H9 (cell line): ENCODE results near the gene PKNOX2. TPM values are rescaled to one million over a fixed set of nuclear protein-coding genes. Genes with fewer than 3 reads are reported as not detected.

Source experiments
- DNase-seq: peaks from one replicate; pipeline ENCODE4 v3.0.0-alpha.2; 2017
- H2AFZ ChIP-seq: one replicate; pipeline ENCODE4 v1.6.1; 2013; ENCODE audit warnings: mild to moderate bottlenecking, low read length, control low read depth, moderate library complexity
- H2AK5ac ChIP-seq: 2 replicates; pipeline ENCODE4 v1.6.1; 2013; ENCODE audit warnings: low read length, control low read depth, mixed read lengths; ENCODE audit not compliant: insufficient read length
- H2BK120ac ChIP-seq: one replicate; pipeline ENCODE4 v1.6.1; 2013; ENCODE audit warnings: low read depth, mild to moderate bottlenecking, low read length, control low read depth, inconsistent platforms; ENCODE audit not compliant: poor library complexity, severe bottlenecking
- H2BK12ac ChIP-seq: 2 replicates; pipeline ENCODE4 v1.6.1; 2013; ENCODE audit warnings: low read length, control low read depth, mixed read lengths, low read depth; ENCODE audit not compliant: insufficient read length
- H2BK15ac ChIP-seq: 2 replicates; pipeline ENCODE4 v1.6.1; 2013; ENCODE audit warnings: low read depth, low read length, control low read depth
- H2BK20ac ChIP-seq: one replicate; pipeline ENCODE4 v1.6.1; 2013; ENCODE audit warnings: low read depth, mild to moderate bottlenecking, low read length, control low read depth, inconsistent platforms; ENCODE audit not compliant: poor library complexity, severe bottlenecking
- H2BK5ac ChIP-seq: 2 replicates; pipeline ENCODE4 v1.6.1; 2013; ENCODE audit warnings: low read length, control low read depth, mixed read lengths; ENCODE audit not compliant: insufficient read length
- H3K14ac ChIP-seq: 2 replicates; pipeline ENCODE4 v1.6.1; 2013; ENCODE audit warnings: low read length, control low read depth; ENCODE audit not compliant: insufficient read depth
- H3K18ac ChIP-seq: 2 replicates; pipeline ENCODE4 v1.6.1; 2013; ENCODE audit warnings: low read depth, mild to moderate bottlenecking, mixed read lengths, low read length, control low read depth; ENCODE audit not compliant: insufficient read length
- H3K23ac ChIP-seq: 2 replicates; pipeline ENCODE4 v1.6.1; 2013; ENCODE audit warnings: low read length, control low read depth, mixed read lengths, low read depth; ENCODE audit not compliant: insufficient read length
- H3K23me2 ChIP-seq: 2 replicates; pipeline ENCODE4 v1.6.1; 2013; ENCODE audit warnings: low read depth, mild to moderate bottlenecking, mixed read lengths, low read length, control low read depth; ENCODE audit not compliant: insufficient read length, poor library complexity, severe bottlenecking
- H3K27ac ChIP-seq: 2 replicates; pipeline ENCODE4 v1.5.1; 2013; ENCODE audit warnings: low read length, control low read depth, mixed read lengths, low read depth; ENCODE audit not compliant: insufficient read length
- H3K27me3 ChIP-seq: 2 replicates; pipeline ENCODE4 v1.6.1; 2013; ENCODE audit warnings: low read length, control low read depth, inconsistent platforms; ENCODE audit not compliant: insufficient read depth
- H3K4ac ChIP-seq: 2 replicates; pipeline ENCODE4 v1.6.1; 2013; ENCODE audit warnings: low read depth, mild to moderate bottlenecking, control low read depth, inconsistent platforms, low read length, moderate library complexity
- H3K4me1 ChIP-seq: 2 replicates; pipeline ENCODE4 v1.6.1; 2013; ENCODE audit warnings: low read length, control low read depth, inconsistent platforms; ENCODE audit not compliant: insufficient read depth
- H3K4me2 ChIP-seq: 2 replicates; pipeline ENCODE4 v1.6.1; 2013; ENCODE audit warnings: low read length, control low read depth, mixed read lengths; ENCODE audit not compliant: insufficient read length, insufficient read depth
- H3K56ac ChIP-seq: 2 replicates; pipeline ENCODE4 v1.6.1; 2013; ENCODE audit warnings: low read depth, mild to moderate bottlenecking, mixed read lengths, low read length, control low read depth; ENCODE audit not compliant: insufficient read length
- H3K79me1 ChIP-seq: 2 replicates; pipeline ENCODE4 v1.6.1; 2013; ENCODE audit warnings: low read depth, mild to moderate bottlenecking, moderate library complexity, low read length, control low read depth, inconsistent platforms; ENCODE audit not compliant: insufficient read depth, poor library complexity, severe bottlenecking
- H3K79me2 ChIP-seq: 2 replicates; pipeline ENCODE4 v1.6.1; 2013; ENCODE audit warnings: low read length, control low read depth, inconsistent platforms; ENCODE audit not compliant: insufficient read depth
- H3K9ac ChIP-seq: 2 replicates; pipeline ENCODE4 v1.6.1; 2013; ENCODE audit warnings: low read length, control low read depth, mixed read lengths; ENCODE audit not compliant: insufficient read length; ENCODE audit errors: extremely low read depth
- H3K9me3 ChIP-seq: one replicate; pipeline ENCODE4 v1.6.1; 2013; ENCODE audit warnings: low read depth, low read length, inconsistent platforms; ENCODE audit not compliant: control insufficient read depth
- H3T11ph ChIP-seq: one replicate; pipeline ENCODE4 v1.6.1; 2013; ENCODE audit warnings: mild to moderate bottlenecking, low read length, control low read depth, inconsistent platforms
- H4K20me1 ChIP-seq: one replicate; pipeline ENCODE4 v1.6.1; 2013; ENCODE audit not compliant: control insufficient read depth, insufficient read length, insufficient read depth
- H4K5ac ChIP-seq: 2 replicates; pipeline ENCODE4 v1.6.1; 2013; ENCODE audit warnings: low read depth, mild to moderate bottlenecking, mixed read lengths, low read length, control low read depth; ENCODE audit not compliant: insufficient read length
- H4K8ac ChIP-seq: replicated peaks from 2 replicates; pipeline ENCODE4 v1.6.1; 2013; ENCODE audit warnings: low read length, control low read depth, mixed read lengths, low read depth; ENCODE audit not compliant: insufficient read length
- H4K91ac ChIP-seq: 2 replicates; pipeline ENCODE4 v1.6.1; 2013; ENCODE audit warnings: low read depth, mild to moderate bottlenecking, moderate library complexity, mixed read lengths, low read length, control low read depth; ENCODE audit not compliant: insufficient read length
- H3K27ac Mint-ChIP-seq, 3 experiments: 2 replicates in 2 of 3; 3 replicates in 1 of 3; pipeline ENCODE4 v1.8.0; 2020 to 2021; ENCODE audit warnings: mixed read lengths in 3 of 3, mild to moderate bottlenecking in 1 of 3, moderate library complexity in 1 of 3
- H3K27me3 Mint-ChIP-seq: 2 replicates; pipeline ENCODE4 v1.8.0; 2021; ENCODE audit warnings: low read depth, mild to moderate bottlenecking, moderate library complexity, mixed read lengths
- H3K36me3 Mint-ChIP-seq, 3 experiments: 2 replicates in 2 of 3; 3 replicates in 1 of 3; pipeline ENCODE4 v1.8.0; 2020 to 2021; ENCODE audit warnings: low read depth in 3 of 3, mixed read lengths in 3 of 3; ENCODE audit not compliant: insufficient read depth in 1 of 3
- H3K4me1 Mint-ChIP-seq, 2 experiments: 2 replicates each; pipeline ENCODE4 v1.8.0; 2020; ENCODE audit warnings: mixed read lengths in 2 of 2
- H3K4me3 Mint-ChIP-seq, 2 experiments: 2 replicates in 1 of 2; 3 replicates in 1 of 2; pipeline ENCODE4 v1.8.0; 2020 to 2021; ENCODE audit warnings: mild to moderate bottlenecking in 2 of 2, mixed read lengths in 2 of 2, moderate library complexity in 1 of 2
- H3K9me3 Mint-ChIP-seq, 2 experiments: 2 replicates in 1 of 2; 3 replicates in 1 of 2; pipeline ENCODE4 v1.8.0; 2020; ENCODE audit warnings: mild to moderate bottlenecking in 2 of 2, mixed read lengths in 2 of 2, moderate library complexity in 1 of 2
- WGBS: extraction: QIAGEN DNeasy Blood & Tissue Kit; methylation state at CpG from one replicate; pipeline ENCODE4 v1.1.7; 2013; ENCODE audit warnings: missing lambda C conversion rate, low lambda C conversion rate, mixed read lengths; ENCODE audit not compliant: insufficient read length; ENCODE audit errors: extremely low coverage; 5-methylcytosine and 5-hydroxymethylcytosine counted together
- total RNA-seq: library from RNA; stranded (reverse); gene quantifications from 2 replicates; pipeline ENCODE4 v1.2.1, GENCODE V29; 2021
- TF ChIP-seq, protein P1 (sequence below): fragments of 200-600 bp; sonication (generic); conservative IDR thresholded peaks from 3 replicates; pipeline ENCODE4 v1.8.0; 2021; ENCODE audit warnings: antibody characterized with exemption, mild to moderate bottlenecking

The PKNOX2 gene
- total RNA-seq, 1 experiment from 2014 or later = 1.3 TPM

DNA sequence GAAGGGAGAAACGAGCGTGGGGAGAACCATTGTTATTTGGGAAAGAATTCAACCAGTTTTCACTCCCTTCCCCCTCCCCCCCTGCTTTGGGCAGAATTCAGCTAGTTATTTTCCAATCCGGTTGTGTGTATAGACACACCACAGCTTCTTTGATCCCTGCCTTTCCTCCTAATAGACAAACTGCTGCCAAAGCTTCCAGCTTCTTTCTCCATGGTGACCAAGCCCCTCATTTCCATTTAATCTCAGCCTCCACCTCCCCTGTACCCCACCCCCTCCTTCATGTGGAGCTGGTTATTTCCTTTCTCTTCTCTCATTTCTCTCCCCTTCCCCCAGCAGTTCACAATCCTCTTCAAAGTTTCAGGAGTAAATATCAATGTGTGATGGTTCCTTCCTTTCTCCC lies 24.8 kb upstream of the PKNOX2 start:
- H4K5ac ChIP-seq = no peak overlapping the region
- peaks cover 33% of the 10 kb centered on the region; the same call in 1 of the 2 replicates for H3K27me3 ChIP-seq
- peaks cover 3% of the 10 kb centered on the region for H4K20me1 ChIP-seq
- no peak overlapping the region for H2BK12ac ChIP-seq
- H3K79me1 ChIP-seq = no peaks in the 10 kb centered on the region
- no peak overlapping the region for H2BK20ac ChIP-seq
- H3K4ac ChIP-seq = no peak overlapping the region
- 0 out of 5 replicates have a peak, but pooled peaks cover 0 to 3% of the 10 kb centered on the region in 2 experiments for H3K9me3 Mint-ChIP-seq
- H3K4me1 ChIP-seq = peaks cover 15% of the 10 kb centered on the region; the same call in 1 of the 2 replicates
- H4K91ac ChIP-seq = no peak overlapping the region
- H3K27ac ChIP-seq = no peak overlapping the region
- no peak overlapping the region for H3K14ac ChIP-seq
- no peak overlapping the region for H3K56ac ChIP-seq
- TF ChIP-seq, protein P1, sequence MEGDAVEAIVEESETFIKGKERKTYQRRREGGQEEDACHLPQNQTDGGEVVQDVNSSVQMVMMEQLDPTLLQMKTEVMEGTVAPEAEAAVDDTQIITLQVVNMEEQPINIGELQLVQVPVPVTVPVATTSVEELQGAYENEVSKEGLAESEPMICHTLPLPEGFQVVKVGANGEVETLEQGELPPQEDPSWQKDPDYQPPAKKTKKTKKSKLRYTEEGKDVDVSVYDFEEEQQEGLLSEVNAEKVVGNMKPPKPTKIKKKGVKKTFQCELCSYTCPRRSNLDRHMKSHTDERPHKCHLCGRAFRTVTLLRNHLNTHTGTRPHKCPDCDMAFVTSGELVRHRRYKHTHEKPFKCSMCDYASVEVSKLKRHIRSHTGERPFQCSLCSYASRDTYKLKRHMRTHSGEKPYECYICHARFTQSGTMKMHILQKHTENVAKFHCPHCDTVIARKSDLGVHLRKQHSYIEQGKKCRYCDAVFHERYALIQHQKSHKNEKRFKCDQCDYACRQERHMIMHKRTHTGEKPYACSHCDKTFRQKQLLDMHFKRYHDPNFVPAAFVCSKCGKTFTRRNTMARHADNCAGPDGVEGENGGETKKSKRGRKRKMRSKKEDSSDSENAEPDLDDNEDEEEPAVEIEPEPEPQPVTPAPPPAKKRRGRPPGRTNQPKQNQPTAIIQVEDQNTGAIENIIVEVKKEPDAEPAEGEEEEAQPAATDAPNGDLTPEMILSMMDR = no peak
- no peak overlapping the region for H2BK5ac ChIP-seq
- no peaks in the 10 kb centered on the region for H3K36me3 Mint-ChIP-seq
- no peaks in the 10 kb centered on the region for H3K79me2 ChIP-seq
- H3K4me2 ChIP-seq = no peak overlapping the region
- WGBS = no CpG with 5 or more reads among the region's 3 CpGs
- peaks cover 83% of the 10 kb centered on the region for H3K27me3 Mint-ChIP-seq
- no peak for DNase-seq
- H3K23ac ChIP-seq = no peak overlapping the region
- no peak overlapping the region for H3K18ac ChIP-seq
- H3K9ac ChIP-seq = no peak overlapping the region
- no peaks in the 10 kb centered on the region for H3K9me3 ChIP-seq
- no peak overlapping the region for H3K27ac Mint-ChIP-seq
- peak overlapping the region in 1 of 2 experiments; percentile 0; a peak in 1 of 5 replicates for H3K4me3 Mint-ChIP-seq
- no peaks in the 10 kb centered on the region for H3K23me2 ChIP-seq
- H3K4me1 Mint-ChIP-seq = peaks cover 54 to 61% of the 10 kb centered on the region in 2 experiments
- H2AK5ac ChIP-seq = no peak overlapping the region
- no peak overlapping the region for H2AFZ ChIP-seq
- no peak overlapping the region for H2BK15ac ChIP-seq
- H4K8ac ChIP-seq = no peak overlapping the region
- H3T11ph ChIP-seq = no peak overlapping the region
- no peak overlapping the region for H2BK120ac ChIP-seq
